ENCODE results near the gene PKP4. TPM values are rescaled to one million over a fixed set of nuclear protein-coding genes. Genes with fewer than 3 reads are reported as not detected.

Gene PKP4
- total and polyA plus RNA-seq, 2 donors (not counting 1 experiment from before 2014, with no cell fraction given): 2.0 to 13.3 TPM

DNA sequence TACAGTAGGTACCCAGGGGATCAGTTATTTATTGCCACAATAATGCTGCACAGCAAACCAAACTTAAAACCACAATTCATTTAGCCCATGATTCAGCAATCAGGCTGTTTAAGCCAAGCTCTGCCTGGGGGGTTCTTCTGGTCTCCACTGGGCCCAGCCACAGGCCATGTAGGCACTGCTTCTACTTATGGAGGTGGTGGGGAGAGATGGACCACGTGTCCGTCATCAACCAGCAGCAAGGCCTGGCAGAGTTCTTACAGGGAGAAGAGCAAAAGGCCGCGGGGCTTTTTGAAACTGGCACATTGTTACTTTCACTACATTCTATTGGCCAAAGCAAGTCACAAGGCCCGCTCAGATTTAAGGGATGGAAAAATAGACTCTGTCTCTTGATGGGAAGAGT lies 262.1 kb downstream of the PKP4 start:
- H3K9ac ChIP-seq (ENCODE audit: low read length): no peak overlapping the region
- no CpG with 5 or more reads among the region's 5 CpGs for WGBS (ENCODE audit: insufficient coverage)
- DNase-seq (no peak), ATAC-seq (ENCODE audit: low read depth) (no peak)
- ChIA-PET POLR2A (no interaction called here), CTCF (no interaction called here)
- no peak overlapping the region for H3K27ac ChIP-seq (ENCODE audit: low read length in 2 of 2)
- no peaks in the 10 kb centered on the region for H3K4me1 Mint-ChIP-seq
- no peaks in the 10 kb centered on the region for H3K79me2 ChIP-seq (ENCODE audit: control insufficient read depth, insufficient read depth, low read length)
- H3K4me2 ChIP-seq (replicated peaks; ENCODE audit: low read depth, low read length, poor library complexity, severe bottlenecking): no peak overlapping the region
- no peak overlapping the region for H3K4me3 ChIP-seq (ENCODE audit: control extremely low read depth in 1 of 5, extremely low read depth in 1 of 5, insufficient read depth in 1 of 5, low read depth in 2 of 5, low read length in 4 of 5)
- no peak overlapping the region for H3K4me3 Mint-ChIP-seq
- TF ChIP-seq EZH2 (IDR thresholded peaks at IDR 0.05; ENCODE audit: borderline replicate concordance, insufficient read depth, low read depth, low read length, poor library complexity, severe bottlenecking): no peak
- TF ChIP-seq, protein P1, sequence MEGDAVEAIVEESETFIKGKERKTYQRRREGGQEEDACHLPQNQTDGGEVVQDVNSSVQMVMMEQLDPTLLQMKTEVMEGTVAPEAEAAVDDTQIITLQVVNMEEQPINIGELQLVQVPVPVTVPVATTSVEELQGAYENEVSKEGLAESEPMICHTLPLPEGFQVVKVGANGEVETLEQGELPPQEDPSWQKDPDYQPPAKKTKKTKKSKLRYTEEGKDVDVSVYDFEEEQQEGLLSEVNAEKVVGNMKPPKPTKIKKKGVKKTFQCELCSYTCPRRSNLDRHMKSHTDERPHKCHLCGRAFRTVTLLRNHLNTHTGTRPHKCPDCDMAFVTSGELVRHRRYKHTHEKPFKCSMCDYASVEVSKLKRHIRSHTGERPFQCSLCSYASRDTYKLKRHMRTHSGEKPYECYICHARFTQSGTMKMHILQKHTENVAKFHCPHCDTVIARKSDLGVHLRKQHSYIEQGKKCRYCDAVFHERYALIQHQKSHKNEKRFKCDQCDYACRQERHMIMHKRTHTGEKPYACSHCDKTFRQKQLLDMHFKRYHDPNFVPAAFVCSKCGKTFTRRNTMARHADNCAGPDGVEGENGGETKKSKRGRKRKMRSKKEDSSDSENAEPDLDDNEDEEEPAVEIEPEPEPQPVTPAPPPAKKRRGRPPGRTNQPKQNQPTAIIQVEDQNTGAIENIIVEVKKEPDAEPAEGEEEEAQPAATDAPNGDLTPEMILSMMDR (IDR thresholded peaks at IDR 0.05): no peak
- H3K27ac Mint-ChIP-seq: no peak overlapping the region
- no peaks in the 10 kb centered on the region for H3K36me3 ChIP-seq (replicated peaks in 1 of 2; ENCODE audit: control extremely low read depth in 1 of 2, control insufficient read depth in 1 of 2, extremely low read depth in 1 of 2, insufficient read depth in 2 of 2, low read length in 1 of 2)
- H3K9me3 Mint-ChIP-seq (ENCODE audit: insufficient read depth): no peaks in the 10 kb centered on the region
- intact Hi-C loops (cut with micrococcal nuclease): no loop called here
- no peak overlapping the region for H2AFZ ChIP-seq (ENCODE audit: insufficient read depth, low read depth, low read length, poor library complexity, severe bottlenecking)
- H3K27me3 Mint-ChIP-seq: no peaks in the 10 kb centered on the region
- H4K20me1 ChIP-seq (ENCODE audit: control insufficient read depth, insufficient read depth, low read length, poor library complexity, severe bottlenecking): no peaks in the 10 kb centered on the region
- peaks cover 0 to 7% (median 0%) of the 10 kb centered on the region in 3 donors for H3K9me3 ChIP-seq (ENCODE audit: control extremely low read depth in 1 of 3, control insufficient read depth in 2 of 3, insufficient read depth in 1 of 3, low read length in 2 of 3)
- H3K4me1 ChIP-seq (ENCODE audit: control insufficient read depth in 2 of 2, insufficient read depth in 2 of 2, low read length in 2 of 2): no peaks in the 10 kb centered on the region
- H3K27me3 ChIP-seq (replicated peaks in 1 of 4; ENCODE audit: control extremely low read depth in 1 of 4, control insufficient read depth in 3 of 4, insufficient read depth in 4 of 4, low read length in 3 of 4): no peaks in the 10 kb centered on the region

DNA sequence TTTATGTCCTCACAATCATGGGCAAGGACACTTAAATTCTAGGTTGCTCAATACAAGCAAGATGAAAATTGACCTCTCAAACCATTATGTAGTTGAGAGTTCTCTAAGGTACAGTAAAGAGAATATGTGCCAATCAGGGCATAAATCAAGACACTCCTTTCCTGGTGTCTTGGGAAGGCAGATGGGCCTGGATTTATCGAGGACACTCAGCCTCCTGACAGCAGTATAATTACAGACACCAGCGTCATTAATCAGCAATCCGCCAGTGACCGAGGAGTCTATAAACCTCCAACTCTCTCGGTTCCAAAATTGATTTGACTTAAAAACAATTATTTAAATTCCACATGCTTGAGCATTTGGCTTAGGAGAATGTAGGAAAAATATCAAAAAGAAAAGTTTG lies 262.7 kb downstream of the PKP4 start:
- POLR2A ChIA-PET: no interaction called here

More for the DNA sequence above, 262.7 kb downstream of the PKP4 start:
- Histone ChIP-seq H3K27ac (ENCODE audit: low read length in 2 of 2) (no peak overlapping the region), H3K9me3 (ENCODE audit: control extremely low read depth in 1 of 3, control insufficient read depth in 2 of 3, insufficient read depth in 1 of 3, low read length in 2 of 3) (peaks cover 0 to 4% (median 0%) of the 10 kb centered on the region in 3 donors), H3K4me1 (ENCODE audit: control insufficient read depth in 2 of 2, insufficient read depth in 2 of 2, low read length in 2 of 2) (no peaks in the 10 kb centered on the region), H3K79me2 (ENCODE audit: control insufficient read depth, insufficient read depth, low read length) (no peaks in the 10 kb centered on the region), H3K27me3 (replicated peaks in 1 of 4; ENCODE audit: control extremely low read depth in 1 of 4, control insufficient read depth in 3 of 4, insufficient read depth in 4 of 4, low read length in 3 of 4) (no peaks in the 10 kb centered on the region), H3K36me3 (replicated peaks in 1 of 2; ENCODE audit: control extremely low read depth in 1 of 2, control insufficient read depth in 1 of 2, extremely low read depth in 1 of 2, insufficient read depth in 2 of 2, low read length in 1 of 2) (no peaks in the 10 kb centered on the region), H3K4me3 (ENCODE audit: control extremely low read depth in 1 of 5, extremely low read depth in 1 of 5, insufficient read depth in 1 of 5, low read depth in 2 of 5, low read length in 4 of 5) (no peak overlapping the region), H3K9ac (ENCODE audit: low read length) (no peak overlapping the region), H2AFZ (ENCODE audit: insufficient read depth, low read depth, low read length, poor library complexity, severe bottlenecking) (no peak overlapping the region), H3K4me2 (replicated peaks; ENCODE audit: low read depth, low read length, poor library complexity, severe bottlenecking) (no peak overlapping the region), H4K20me1 (ENCODE audit: control insufficient read depth, insufficient read depth, low read length, poor library complexity, severe bottlenecking) (no peaks in the 10 kb centered on the region)
- Mint-ChIP-seq H3K27me3 (peaks cover 3% of the 10 kb centered on the region), H3K4me3 (no peak overlapping the region), H3K9me3 (ENCODE audit: insufficient read depth) (no peaks in the 10 kb centered on the region), H3K27ac (no peak overlapping the region), H3K4me1 (no peaks in the 10 kb centered on the region)
- no peak for ATAC-seq (ENCODE audit: low read depth)
- 83% methylated on average over 1 of the region's 5 CpGs for WGBS (ENCODE audit: insufficient coverage)
- no peak for TF ChIP-seq EZH2 (IDR thresholded peaks at IDR 0.05; ENCODE audit: borderline replicate concordance, insufficient read depth, low read depth, low read length, poor library complexity, severe bottlenecking)
- TF ChIP-seq, protein P1 (IDR thresholded peaks at IDR 0.05): no peak
- CTCF ChIA-PET: interaction anchor here (1.3 kb wide), 1 partner anchor 34 kb away, joined by 3 read pairs; no protein-coding TSS in a partner anchor
- DNase-seq: no peak
- intact Hi-C loops (cut with micrococcal nuclease): no loop called here
